ENCODE results near the gene ZNF362.

DNA sequence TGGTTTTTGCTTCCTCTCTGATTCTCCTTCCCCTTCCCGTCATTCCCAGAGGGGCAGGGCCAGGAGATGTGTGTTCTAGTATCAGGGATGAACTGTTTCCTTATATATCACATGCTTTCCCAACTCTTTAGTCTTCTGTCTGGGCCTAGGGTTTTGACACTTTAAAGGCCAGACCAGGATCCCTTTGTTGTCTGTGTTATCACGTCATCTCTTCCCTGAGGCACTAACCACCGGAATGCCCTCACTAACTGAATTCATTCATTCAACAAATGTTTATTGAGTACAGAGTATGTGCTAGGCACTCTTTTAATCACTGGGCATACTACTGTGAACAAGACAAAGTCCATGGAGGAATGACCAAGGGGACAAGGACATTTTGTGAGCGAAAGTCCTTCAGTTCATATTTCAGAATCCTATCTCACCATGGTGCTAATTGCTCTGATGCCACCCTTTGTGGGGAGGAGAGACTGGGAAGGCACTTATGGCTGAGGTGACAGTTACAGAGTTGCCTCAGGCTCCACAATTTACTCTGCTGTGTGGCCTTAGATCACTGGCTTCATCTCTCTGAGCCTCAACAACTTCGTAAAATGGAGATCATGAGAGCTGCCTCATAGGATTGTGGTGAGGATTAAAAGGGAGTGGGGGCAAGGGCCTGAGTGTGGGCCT, 12.0 kb upstream of the ZNF362 start:
- TF ChIP-seq, protein P1, sequence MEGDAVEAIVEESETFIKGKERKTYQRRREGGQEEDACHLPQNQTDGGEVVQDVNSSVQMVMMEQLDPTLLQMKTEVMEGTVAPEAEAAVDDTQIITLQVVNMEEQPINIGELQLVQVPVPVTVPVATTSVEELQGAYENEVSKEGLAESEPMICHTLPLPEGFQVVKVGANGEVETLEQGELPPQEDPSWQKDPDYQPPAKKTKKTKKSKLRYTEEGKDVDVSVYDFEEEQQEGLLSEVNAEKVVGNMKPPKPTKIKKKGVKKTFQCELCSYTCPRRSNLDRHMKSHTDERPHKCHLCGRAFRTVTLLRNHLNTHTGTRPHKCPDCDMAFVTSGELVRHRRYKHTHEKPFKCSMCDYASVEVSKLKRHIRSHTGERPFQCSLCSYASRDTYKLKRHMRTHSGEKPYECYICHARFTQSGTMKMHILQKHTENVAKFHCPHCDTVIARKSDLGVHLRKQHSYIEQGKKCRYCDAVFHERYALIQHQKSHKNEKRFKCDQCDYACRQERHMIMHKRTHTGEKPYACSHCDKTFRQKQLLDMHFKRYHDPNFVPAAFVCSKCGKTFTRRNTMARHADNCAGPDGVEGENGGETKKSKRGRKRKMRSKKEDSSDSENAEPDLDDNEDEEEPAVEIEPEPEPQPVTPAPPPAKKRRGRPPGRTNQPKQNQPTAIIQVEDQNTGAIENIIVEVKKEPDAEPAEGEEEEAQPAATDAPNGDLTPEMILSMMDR (IDR thresholded peaks at IDR 0.05 in 2 of 3, conservative IDR thresholded peaks at IDR 0.05 in 1 of 3; ENCODE audit: borderline replicate concordance in 1 of 3, insufficient read depth in 1 of 3, low read depth in 2 of 3, low read length in 2 of 3): no peak
- TF ChIP-seq YY1 (IDR thresholded peaks at IDR 0.05; ENCODE audit: extremely low read depth, insufficient replicate concordance, low read depth, low read length) (no peak), EZH2 (IDR thresholded peaks at IDR 0.05) (no peak), TCF7L2 (IDR thresholded peaks at IDR 0.05; ENCODE audit: borderline replicate concordance, extremely low read depth, insufficient read depth, insufficient read length) (no peak), EGR1 (IDR thresholded peaks at IDR 0.05; ENCODE audit: low read depth) (no peak), POLR2A (IDR thresholded peaks at IDR 0.05; ENCODE audit: borderline replicate concordance, extremely low read depth, insufficient read depth, insufficient read length) (no peak), SP1 (IDR thresholded peaks at IDR 0.05; ENCODE audit: low read depth) (no peak)
- TF ChIP-seq, protein P2, sequence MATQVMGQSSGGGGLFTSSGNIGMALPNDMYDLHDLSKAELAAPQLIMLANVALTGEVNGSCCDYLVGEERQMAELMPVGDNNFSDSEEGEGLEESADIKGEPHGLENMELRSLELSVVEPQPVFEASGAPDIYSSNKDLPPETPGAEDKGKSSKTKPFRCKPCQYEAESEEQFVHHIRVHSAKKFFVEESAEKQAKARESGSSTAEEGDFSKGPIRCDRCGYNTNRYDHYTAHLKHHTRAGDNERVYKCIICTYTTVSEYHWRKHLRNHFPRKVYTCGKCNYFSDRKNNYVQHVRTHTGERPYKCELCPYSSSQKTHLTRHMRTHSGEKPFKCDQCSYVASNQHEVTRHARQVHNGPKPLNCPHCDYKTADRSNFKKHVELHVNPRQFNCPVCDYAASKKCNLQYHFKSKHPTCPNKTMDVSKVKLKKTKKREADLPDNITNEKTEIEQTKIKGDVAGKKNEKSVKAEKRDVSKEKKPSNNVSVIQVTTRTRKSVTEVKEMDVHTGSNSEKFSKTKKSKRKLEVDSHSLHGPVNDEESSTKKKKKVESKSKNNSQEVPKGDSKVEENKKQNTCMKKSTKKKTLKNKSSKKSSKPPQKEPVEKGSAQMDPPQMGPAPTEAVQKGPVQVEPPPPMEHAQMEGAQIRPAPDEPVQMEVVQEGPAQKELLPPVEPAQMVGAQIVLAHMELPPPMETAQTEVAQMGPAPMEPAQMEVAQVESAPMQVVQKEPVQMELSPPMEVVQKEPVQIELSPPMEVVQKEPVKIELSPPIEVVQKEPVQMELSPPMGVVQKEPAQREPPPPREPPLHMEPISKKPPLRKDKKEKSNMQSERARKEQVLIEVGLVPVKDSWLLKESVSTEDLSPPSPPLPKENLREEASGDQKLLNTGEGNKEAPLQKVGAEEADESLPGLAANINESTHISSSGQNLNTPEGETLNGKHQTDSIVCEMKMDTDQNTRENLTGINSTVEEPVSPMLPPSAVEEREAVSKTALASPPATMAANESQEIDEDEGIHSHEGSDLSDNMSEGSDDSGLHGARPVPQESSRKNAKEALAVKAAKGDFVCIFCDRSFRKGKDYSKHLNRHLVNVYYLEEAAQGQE (IDR thresholded peaks at IDR 0.05; ENCODE audit: low read depth): no peak

Data from HCT116 (cell line).